ENCODE data around the gene STARD4.

DNA sequence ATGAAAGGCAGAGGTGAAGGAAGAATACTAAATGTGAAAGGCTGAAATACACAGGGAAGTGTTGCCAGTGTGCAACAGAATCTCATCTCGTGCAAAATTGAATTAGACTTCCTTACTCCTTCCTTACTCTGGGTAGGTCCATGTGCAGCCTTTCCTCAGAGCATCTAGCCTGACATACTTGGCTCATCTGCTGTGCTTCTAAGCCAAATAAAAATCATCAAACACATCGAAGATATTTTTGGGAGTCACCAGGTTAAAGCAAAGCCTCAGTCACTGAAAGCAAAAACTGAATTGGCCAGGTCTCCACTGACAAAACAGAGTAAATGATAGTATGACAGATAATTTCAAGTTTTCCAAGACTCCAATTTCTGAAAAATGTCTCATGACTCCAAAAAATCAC is 19.3 kb downstream of the STARD4 start:
- TF ChIP-seq, protein P1, sequence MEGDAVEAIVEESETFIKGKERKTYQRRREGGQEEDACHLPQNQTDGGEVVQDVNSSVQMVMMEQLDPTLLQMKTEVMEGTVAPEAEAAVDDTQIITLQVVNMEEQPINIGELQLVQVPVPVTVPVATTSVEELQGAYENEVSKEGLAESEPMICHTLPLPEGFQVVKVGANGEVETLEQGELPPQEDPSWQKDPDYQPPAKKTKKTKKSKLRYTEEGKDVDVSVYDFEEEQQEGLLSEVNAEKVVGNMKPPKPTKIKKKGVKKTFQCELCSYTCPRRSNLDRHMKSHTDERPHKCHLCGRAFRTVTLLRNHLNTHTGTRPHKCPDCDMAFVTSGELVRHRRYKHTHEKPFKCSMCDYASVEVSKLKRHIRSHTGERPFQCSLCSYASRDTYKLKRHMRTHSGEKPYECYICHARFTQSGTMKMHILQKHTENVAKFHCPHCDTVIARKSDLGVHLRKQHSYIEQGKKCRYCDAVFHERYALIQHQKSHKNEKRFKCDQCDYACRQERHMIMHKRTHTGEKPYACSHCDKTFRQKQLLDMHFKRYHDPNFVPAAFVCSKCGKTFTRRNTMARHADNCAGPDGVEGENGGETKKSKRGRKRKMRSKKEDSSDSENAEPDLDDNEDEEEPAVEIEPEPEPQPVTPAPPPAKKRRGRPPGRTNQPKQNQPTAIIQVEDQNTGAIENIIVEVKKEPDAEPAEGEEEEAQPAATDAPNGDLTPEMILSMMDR (IDR thresholded peaks at IDR 0.05), result no peak
- no peak for TF ChIP-seq POLR2A (IDR thresholded peaks at IDR 0.05)

All from Peyer's patch (tissue), 4 donors.